Measurements from ENCODE around the gene NUP133. TPM values are rescaled to one million over a fixed set of nuclear protein-coding genes. Genes with fewer than 3 reads are reported as not detected.

The NUP133 gene
- total and polyA plus RNA-seq, 2 donors (not counting 3 experiments of a cell fraction or from before 2014, with no cell fraction given) = 13.4 to 43.2 TPM

GRCh38 chr1:229408458-229409037, 99.6 kb downstream of the NUP133 start:
- Histone ChIP-seq H3K79me2 (ENCODE audit: control insufficient read depth, insufficient read depth, low read length) (no peaks in the 10 kb centered on the region), H3K9ac (replicated peaks; ENCODE audit: extremely low read depth, insufficient read depth, low read length) (no peak overlapping the region), H3K9me3 (replicated peaks; ENCODE audit: control insufficient read depth, insufficient read depth, low read length) (no peaks in the 10 kb centered on the region), H3K4me1 (ENCODE audit: control insufficient read depth, extremely low read depth, insufficient read depth, low read length) (no peaks in the 10 kb centered on the region), H3K4me2 (ENCODE audit: insufficient read depth, low read length) (no peak overlapping the region), H3K4me3 (replicated peaks in 1 of 3; ENCODE audit: insufficient read depth in 1 of 3, low read depth in 1 of 3, low read length in 3 of 3) (no peak overlapping the region), H3K27me3 (ENCODE audit: control insufficient read depth in 2 of 2, insufficient read depth in 2 of 2, low read length in 2 of 2) (peaks cover 36 to 37% of the 10 kb centered on the region in 2 experiments), H3K9me1 (replicated peaks; ENCODE audit: control insufficient read depth, extremely low read depth, insufficient read depth, low read length) (no peaks in the 10 kb centered on the region), H4K20me1 (replicated peaks; ENCODE audit: control insufficient read depth, extremely low read depth, insufficient read depth, low read length) (no peaks in the 10 kb centered on the region), H3K36me3 (ENCODE audit: control insufficient read depth in 2 of 2, extremely low read depth in 1 of 2, insufficient read depth in 2 of 2, low read length in 2 of 2) (no peaks in the 10 kb centered on the region), H3K27ac (ENCODE audit: insufficient read depth, low read depth, low read length) (no peak overlapping the region), H2AFZ (ENCODE audit: low read depth, low read length) (no peak overlapping the region)
- intact Hi-C loops (cut with micrococcal nuclease) = no loop called here
- no TSS peak for BruUV-seq (replicated peaks)
- TF ChIP-seq MYC (IDR thresholded peaks at IDR 0.05; ENCODE audit: low read depth, low read length) (no peak), GATA2 (IDR thresholded peaks at IDR 0.05; ENCODE audit: insufficient read depth, insufficient read length, low read depth, low read length) (no peak), JUN (IDR thresholded peaks at IDR 0.05; ENCODE audit: borderline replicate concordance, insufficient read depth, insufficient read length, low read depth) (no peak), EZH2 (IDR thresholded peaks at IDR 0.05; ENCODE audit: borderline replicate concordance, low read depth, low read length, severe bottlenecking) (no peak), POLR2A (IDR thresholded peaks at IDR 0.05; ENCODE audit: low read depth, low read length) (no peak), POLR2AphosphoS5 (IDR thresholded peaks at IDR 0.05; ENCODE audit: insufficient read depth, low read depth, low read length) (no peak), FOS (IDR thresholded peaks at IDR 0.05; ENCODE audit: borderline replicate concordance, insufficient read depth, low read length) (no peak), MAX (IDR thresholded peaks at IDR 0.05; ENCODE audit: insufficient read depth, insufficient read length) (no peak), CTCF (IDR thresholded peaks at IDR 0.05; ENCODE audit: extremely low read depth in 1 of 2, insufficient read depth in 1 of 2, low read depth in 1 of 2, low read length in 2 of 2) (no peak)
- CTCF ChIA-PET = interaction anchor here (2.1 kb wide), 1 partner anchor 12 kb away, joined by 6 read pairs; no protein-coding TSS in a partner anchor
- FAIRE-seq (no peak), DNase-seq (ENCODE audit: low read depth, low spot score) (no peak)
- POLR2A ChIA-PET = interaction anchor here (1.2 kb wide), 1 partner anchor 22 kb away, joined by 3 read pairs; no protein-coding TSS in a partner anchor
- dilution Hi-C loops (cut with MboI; ENCODE audit: extremely low pct_ligation_motif_present, low sequenced_read_pairs) = no loop called here

All from endothelial cell of umbilical vein (primary cell).